OCI-LY1 (cell line): ENCODE data around the gene FTL.

Experiments
- H2AFZ ChIP-seq: fragments of 200-600 bp; sonication (generic), shearing (Covaris generic); 2 replicates; pipeline ENCODE4 v1.6.0; 2014; ENCODE audit warnings: antibody characterized with exemption, mild to moderate bottlenecking, low read length
- H3F3A ChIP-seq: fragments of 200-600 bp; sonication (generic), shearing (Covaris generic); 2 replicates; pipeline ENCODE4 v1.6.0; 2014; ENCODE audit warnings: mild to moderate bottlenecking, antibody characterized with exemption, low read length, moderate library complexity; ENCODE audit not compliant: insufficient read depth
- H3K27ac ChIP-seq: fragments of 200-600 bp; sonication (generic); 2 replicates; pipeline ENCODE4 v1.5.1; 2014; ENCODE audit warnings: low read length, mixed run types, mild to moderate bottlenecking, low read depth; ENCODE audit not compliant: poor library complexity, severe bottlenecking
- H3K27me3 ChIP-seq: fragments of 200-600 bp; sonication (generic); 2 replicates; pipeline ENCODE4 v1.6.0; 2014; ENCODE audit warnings: antibody characterized with exemption, mild to moderate bottlenecking, low read length, moderate library complexity; ENCODE audit not compliant: insufficient read depth
- H3K36me3 ChIP-seq: fragments of 200-600 bp; sonication (generic); 2 replicates; pipeline ENCODE4 v1.6.1; 2014; ENCODE audit warnings: mild to moderate bottlenecking, antibody characterized with exemption, low read length, moderate library complexity, mixed read lengths; ENCODE audit not compliant: insufficient read depth
- H3K4me1 ChIP-seq: fragments of 200-600 bp; sonication (generic); 2 replicates; pipeline ENCODE4 v1.5.1; 2014; ENCODE audit warnings: mild to moderate bottlenecking, low read length, moderate library complexity; ENCODE audit not compliant: insufficient read depth, severe bottlenecking
- H3K4me2 ChIP-seq: fragments of 200-600 bp; sonication (generic), shearing (Covaris generic); 2 replicates; pipeline ENCODE4 v1.6.1; 2014; ENCODE audit warnings: low read length
- H3K4me3 ChIP-seq: fragments of 200-600 bp; sonication (generic); 2 replicates; pipeline ENCODE4 v1.5.1; 2014; ENCODE audit warnings: low read length, low read depth, mild to moderate bottlenecking, mixed read lengths; ENCODE audit not compliant: poor library complexity, severe bottlenecking
- H3K79me2 ChIP-seq: fragments of 200-600 bp; shearing (Covaris generic); 2 replicates; pipeline ENCODE4 v1.6.1; 2016; ENCODE audit warnings: mixed run types, low read length, mixed read lengths; ENCODE audit not compliant: insufficient read depth
- H3K9ac ChIP-seq: fragments of 200-600 bp; sonication (generic), shearing (Covaris generic); 2 replicates; pipeline ENCODE4 v1.6.1; 2014; ENCODE audit warnings: mild to moderate bottlenecking, low read length, mixed read lengths
- H3K9me2 ChIP-seq: fragments of 200-600 bp; sonication (generic), shearing (Covaris generic); 2 replicates; pipeline ENCODE4 v1.6.1; 2014; ENCODE audit warnings: low read depth, mild to moderate bottlenecking, low read length, mixed read lengths
- H3K9me3 ChIP-seq: fragments of 200-600 bp; shearing (Covaris generic); 2 replicates; pipeline ENCODE4 v1.6.1; 2014; ENCODE audit warnings: low read length, mixed read lengths
- H4K20me1 ChIP-seq: fragments of 200-600 bp; sonication (generic), shearing (Covaris generic); 2 replicates; pipeline ENCODE4 v1.6.0; 2016; ENCODE audit warnings: mild to moderate bottlenecking, low read length; ENCODE audit not compliant: insufficient read depth
- CTCF ChIP-seq: fragments of 200-600 bp; sonication (generic), shearing (Covaris generic); IDR thresholded peaks from 2 replicates; pipeline ENCODE4 v1.5.1; 2017; ENCODE audit warnings: mild to moderate bottlenecking, antibody characterized with exemption, low read length, moderate library complexity, mixed read lengths
- EZH2 ChIP-seq: fragments of 200-600 bp; sonication (generic), shearing (Covaris generic); IDR thresholded peaks from 2 replicates; pipeline ENCODE4 v1.8.0; 2017; ENCODE audit warnings: borderline replicate concordance, mixed run types, mild to moderate bottlenecking, antibody characterized with exemption, low read length, moderate library complexity, mixed read lengths

FTL gene

GRCh38 chr19:48987323-48987722, 22.2 kb downstream of the FTL start:
- no peaks in the 10 kb centered on the region for H3K27me3 ChIP-seq
- peak; percentile 27; the same call in 1 of the 2 replicates for TF ChIP-seq CTCF
- no peak for TF ChIP-seq EZH2
- no peaks in the 10 kb centered on the region for H3K9me3 ChIP-seq
- no peaks in the 10 kb centered on the region for H3K9me2 ChIP-seq
- no peaks in the 10 kb centered on the region for H3F3A ChIP-seq
- H3K36me3 ChIP-seq = peaks cover 46% of the 10 kb centered on the region
- peaks cover 24% of the 10 kb centered on the region for H3K4me1 ChIP-seq
- H3K9ac ChIP-seq = no peak overlapping the region
- H3K79me2 ChIP-seq = 0 out of 2 replicates have a peak, but pooled peaks cover 4% of the 10 kb centered on the region
- no peaks in the 10 kb centered on the region for H4K20me1 ChIP-seq
- H3K4me2 ChIP-seq = no peak overlapping the region
- no peak overlapping the region for H3K4me3 ChIP-seq
- peak overlapping the region; percentile 70 for H3K27ac ChIP-seq
- no peak overlapping the region for H2AFZ ChIP-seq

- no peaks in the 10 kb centered on the region for H3F3A ChIP-seq
- H3K4me3 ChIP-seq = no peak overlapping the region
- H3K27ac ChIP-seq = peak overlapping the region; percentile 70
- no peaks in the 10 kb centered on the region for H3K27me3 ChIP-seq
- H3K9me3 ChIP-seq = no peaks in the 10 kb centered on the region
- no peak overlapping the region for H3K4me2 ChIP-seq
- H3K36me3 ChIP-seq = peaks cover 37% of the 10 kb centered on the region
- H3K4me1 ChIP-seq = peaks cover 24% of the 10 kb centered on the region
- H3K9me2 ChIP-seq = no peaks in the 10 kb centered on the region
- 0 out of 2 replicates have a peak, but pooled peaks cover 6% of the 10 kb centered on the region for H3K79me2 ChIP-seq
- H4K20me1 ChIP-seq = no peaks in the 10 kb centered on the region
- no peak overlapping the region for H3K9ac ChIP-seq
- no peak overlapping the region for H2AFZ ChIP-seq
- TF ChIP-seq EZH2 (no peak), CTCF (no peak)
These were observed 23.2 kb downstream of the FTL start for GRCh38 chr19:48988286-48988685.

- Histone ChIP-seq H3K79me2 (peaks cover 6% of the 10 kb centered on the region; the same call in 1 of the 2 replicates), H3F3A (no peaks in the 10 kb centered on the region), H3K27ac (no peak overlapping the region), H2AFZ (no peak overlapping the region), H3K9me3 (no peaks in the 10 kb centered on the region), H3K27me3 (no peaks in the 10 kb centered on the region), H4K20me1 (no peaks in the 10 kb centered on the region), H3K4me2 (no peak overlapping the region), H3K9ac (no peak overlapping the region), H3K36me3 (peaks cover 34% of the 10 kb centered on the region), H3K9me2 (no peaks in the 10 kb centered on the region), H3K4me3 (no peak overlapping the region), H3K4me1 (peaks cover 24% of the 10 kb centered on the region)
- TF ChIP-seq CTCF = no peak
- no peak for TF ChIP-seq EZH2
These were observed 23.8 kb downstream of the FTL start for GRCh38 chr19:48988860-48989259.
